NCI-H526 (cell line): ENCODE data around the gene LRRN1.
"Not testable (repeated sequence)": the region's sequence is repeated elsewhere in the genome, so short reads cannot be mapped to it uniquely, and the experiment has no call there.

Experiments
- DNase-seq, 2 experiments: peaks; one replicate each; lab custom pipeline; 2025; lab: John Stamatoyannopoulos, UW

LRRN1 gene

GRCh38 chr3:3813013-3813412, 13.8 kb downstream of the LRRN1 start:
- no peak for DNase-seq

DNA sequence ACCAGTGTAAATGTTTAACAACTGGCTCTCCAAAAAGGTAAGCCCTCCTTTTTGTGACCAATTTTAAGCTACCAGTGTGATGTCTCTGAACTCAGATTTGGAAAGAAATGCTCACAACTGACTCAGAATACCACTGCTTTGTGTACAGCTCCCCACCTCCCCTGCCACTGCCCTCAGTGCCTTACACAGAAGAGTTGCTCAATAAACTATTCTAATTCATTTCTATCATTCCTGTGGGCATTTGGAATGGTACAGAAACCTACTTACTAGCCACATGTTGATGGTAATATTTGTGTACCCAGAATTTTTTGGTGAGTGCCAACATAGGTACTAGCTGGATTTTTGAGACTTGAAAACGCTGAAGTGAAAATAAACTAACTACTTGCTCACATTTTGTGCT, 16.0 kb downstream of the LRRN1 start:
- no peak for DNase-seq

DNA sequence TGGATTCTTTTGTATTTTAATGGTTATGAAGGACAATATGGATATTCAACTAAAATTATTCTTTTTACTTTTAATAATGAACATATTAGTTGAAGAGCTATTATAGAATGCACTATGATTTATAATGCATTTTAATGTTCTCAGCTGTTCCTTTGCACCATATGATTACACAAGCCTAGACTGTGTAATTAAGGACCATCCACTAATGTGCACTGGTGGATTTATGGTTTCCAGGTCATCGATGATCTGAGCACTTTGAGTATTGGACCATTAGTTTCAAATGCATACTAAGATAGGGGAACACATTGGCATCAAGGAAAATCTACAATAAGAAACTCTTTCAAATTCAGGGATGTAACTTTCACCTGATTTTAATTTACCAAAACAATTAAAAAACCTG, 16.8 kb downstream of the LRRN1 start:
- DNase-seq = no peak

DNA sequence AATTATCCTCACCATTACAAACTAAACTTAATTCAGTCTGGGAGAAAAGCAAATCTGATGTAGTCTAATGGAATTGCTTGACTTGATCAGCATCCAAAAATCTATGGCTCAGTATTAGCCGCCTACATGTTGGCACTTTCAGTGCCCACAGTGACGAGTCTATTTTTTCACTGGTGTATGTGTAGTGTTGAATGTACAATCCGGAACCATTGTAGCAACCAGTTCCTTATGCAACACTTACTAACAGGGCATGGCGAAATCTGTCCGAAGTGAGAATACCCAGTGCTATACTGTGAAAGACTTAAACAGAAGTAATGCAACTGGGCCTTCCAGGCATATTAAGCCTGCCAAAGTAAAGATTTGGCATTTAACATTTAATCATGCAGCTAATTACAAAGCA, 18.6 kb downstream of the LRRN1 start:
- DNase-seq = no peak

DNA sequence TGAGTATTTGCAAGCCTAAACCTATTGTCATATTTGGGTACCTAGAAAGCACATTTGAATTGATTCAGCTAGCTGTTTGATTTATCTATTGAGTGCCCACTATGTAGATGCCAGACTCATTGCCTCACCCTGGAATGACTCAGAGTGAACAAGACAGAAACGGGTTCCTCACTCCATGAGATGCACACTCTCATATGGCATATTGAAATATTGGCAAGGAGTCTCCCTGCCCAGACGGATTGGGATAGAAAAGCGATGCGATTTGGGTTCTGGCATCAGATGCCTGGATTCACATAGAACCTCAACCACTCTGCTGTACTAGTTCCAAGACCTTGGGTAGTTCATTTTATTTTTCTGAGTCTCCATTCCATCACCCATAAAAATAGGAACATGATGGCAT, 22.5 kb downstream of the LRRN1 start:
- DNase-seq = no peak

DNA sequence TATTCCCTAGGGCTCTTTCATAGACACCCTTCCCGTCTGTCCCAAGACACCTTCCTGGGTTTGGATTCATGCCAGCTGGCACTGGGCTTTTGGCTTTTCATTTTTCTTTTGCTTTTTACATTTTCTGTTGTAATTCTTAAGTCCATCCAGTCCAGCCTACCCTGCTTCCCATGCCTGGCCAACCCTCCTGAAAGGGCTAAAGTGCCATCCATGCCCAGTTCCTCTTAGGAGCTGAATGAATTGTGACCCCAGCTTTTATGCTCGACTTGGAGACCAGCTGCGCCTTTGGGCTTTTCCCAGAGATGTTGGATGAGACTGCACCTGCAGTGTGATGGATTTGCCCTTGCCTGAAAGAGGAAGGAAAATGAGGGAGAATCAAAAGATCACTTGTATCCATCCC, 25.8 kb downstream of the LRRN1 start:
- no peak for DNase-seq

- no peak for DNase-seq
Measured at GRCh38 chr3:3826521-3826920, 27.3 kb downstream of the LRRN1 start.

DNA sequence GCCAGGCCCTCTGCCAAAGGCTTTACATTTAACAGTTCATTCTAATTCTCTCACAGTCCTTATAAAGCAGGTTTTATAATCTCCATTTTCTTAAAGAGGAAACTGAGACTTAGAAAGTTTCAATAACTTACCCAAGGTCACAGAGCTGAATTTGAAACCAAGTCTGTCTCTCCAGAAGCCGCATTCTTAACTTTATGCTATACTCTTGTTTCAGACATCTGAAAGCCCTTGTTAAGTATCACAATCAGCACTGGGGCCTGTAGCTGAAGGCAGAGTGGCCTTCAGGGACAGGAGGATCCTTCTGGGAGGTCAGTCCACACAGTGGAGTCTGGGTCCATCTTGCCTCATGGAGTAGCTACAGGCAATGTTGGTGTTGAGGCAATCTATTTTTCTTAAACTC, 27.9 kb downstream of the LRRN1 start:
- no peak for DNase-seq

GRCh38 chr3:3828417-3828816, 29.2 kb downstream of the LRRN1 start:
- DNase-seq = not testable (repeated sequence)

- DNase-seq = no peak
Measured at GRCh38 chr3:3836845-3837244, 37.6 kb downstream of the LRRN1 start.

- no peak for DNase-seq
Measured at GRCh38 chr3:3842356-3842755, 43.1 kb downstream of the LRRN1 start.

DNA sequence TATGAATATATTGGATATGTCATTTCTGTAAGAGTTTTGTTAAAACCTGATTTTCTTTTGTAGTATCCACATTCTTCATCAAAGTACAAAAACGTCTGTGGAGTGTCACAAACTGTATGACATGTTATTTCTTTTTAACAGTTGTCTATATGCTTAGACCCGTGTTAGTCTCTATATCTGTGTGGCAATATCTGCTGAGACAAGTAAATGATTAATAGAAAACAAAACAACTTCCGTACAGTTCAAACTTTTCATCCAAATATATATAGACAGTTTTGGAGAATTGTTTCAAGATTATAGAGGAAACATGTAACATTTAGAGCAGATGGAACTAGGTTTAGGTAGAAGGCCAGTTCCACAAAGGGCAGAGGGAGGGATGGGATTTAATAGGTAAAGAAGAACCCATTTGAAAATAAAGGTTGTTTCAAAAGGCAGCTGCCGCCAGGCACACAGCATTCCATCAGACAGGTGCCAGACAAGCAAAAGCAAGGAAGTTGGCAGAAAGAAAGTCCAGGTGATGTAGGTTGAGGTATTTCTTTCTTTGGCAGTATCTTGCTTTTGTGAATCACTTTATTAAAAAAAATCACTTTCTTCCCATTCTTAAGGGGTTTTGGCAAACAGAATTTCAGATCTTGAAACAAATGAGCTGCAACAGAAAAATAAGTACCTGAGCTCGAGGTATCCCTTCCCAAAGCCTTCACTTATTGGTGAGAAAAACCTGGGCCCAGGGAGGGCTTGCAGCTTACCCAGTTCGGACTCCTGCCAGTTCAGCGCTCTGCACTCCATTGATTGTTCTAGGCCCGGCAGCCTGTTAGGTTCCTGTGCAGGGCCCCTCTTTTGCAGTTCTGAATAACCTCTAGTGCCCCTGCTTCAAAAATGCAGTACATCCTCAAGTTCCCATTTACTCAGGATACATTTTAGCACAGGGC, 49.0 kb downstream of the LRRN1 start:
- no peak for DNase-seq

GRCh38 chr3:3848923-3849275, 49.7 kb downstream of the LRRN1 start:
- no peak for DNase-seq

DNA sequence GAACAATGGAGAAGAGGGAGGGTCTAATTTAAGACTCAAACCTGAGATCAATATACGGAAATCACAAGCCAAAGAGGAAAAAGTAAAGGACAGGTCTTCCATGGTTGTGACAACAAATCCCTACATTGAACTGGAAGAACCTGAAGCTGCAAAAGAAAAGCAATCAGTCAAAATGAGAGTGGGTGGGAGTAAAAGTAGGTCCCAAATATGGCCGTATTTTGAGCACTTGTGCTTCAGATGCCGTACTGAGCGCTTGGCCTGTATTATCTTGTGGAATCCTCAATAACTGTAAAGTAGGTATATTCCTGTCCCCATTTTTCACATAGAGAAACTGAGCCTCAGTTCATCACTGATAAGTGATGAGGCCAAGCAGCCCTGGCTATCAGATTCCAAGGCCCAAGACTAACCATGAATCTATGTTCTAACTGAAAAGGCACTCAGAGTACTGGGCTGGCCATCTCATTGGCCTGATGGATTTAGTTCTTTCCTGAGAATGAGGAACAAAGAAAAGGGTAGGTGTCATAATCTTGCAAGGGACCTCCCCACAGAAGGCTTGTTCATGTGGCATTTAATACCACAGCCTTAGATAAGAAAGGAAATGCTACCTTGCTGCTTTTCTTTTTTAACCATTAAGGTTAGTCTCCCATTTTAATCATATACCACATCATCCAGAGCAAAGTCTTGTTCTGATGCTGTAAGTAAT, 52.5 kb downstream of the LRRN1 start:
- no peak for DNase-seq

DNA sequence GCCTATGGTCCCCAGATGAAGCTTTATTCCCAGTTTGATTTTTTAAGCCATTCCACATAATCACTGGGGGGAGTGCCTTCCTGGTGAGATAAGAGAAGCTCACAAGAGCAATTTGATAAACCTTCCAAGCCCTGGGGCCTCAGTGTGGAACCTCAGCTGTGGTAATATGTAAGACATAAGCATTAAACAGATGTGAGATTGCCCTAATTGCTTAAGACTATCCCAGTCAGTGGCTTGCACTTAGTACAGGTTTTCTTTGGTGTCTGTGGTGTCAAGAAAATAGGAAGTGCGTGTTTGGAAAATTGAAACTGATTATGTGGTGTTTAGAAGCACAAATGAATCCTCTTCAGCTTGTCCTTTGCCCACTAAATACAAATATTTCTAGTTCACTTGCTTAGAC, 54.3 kb downstream of the LRRN1 start:
- no peak for DNase-seq

- DNase-seq = no peak
Measured at GRCh38 chr3:3855056-3855455, 55.8 kb downstream of the LRRN1 start.

DNA sequence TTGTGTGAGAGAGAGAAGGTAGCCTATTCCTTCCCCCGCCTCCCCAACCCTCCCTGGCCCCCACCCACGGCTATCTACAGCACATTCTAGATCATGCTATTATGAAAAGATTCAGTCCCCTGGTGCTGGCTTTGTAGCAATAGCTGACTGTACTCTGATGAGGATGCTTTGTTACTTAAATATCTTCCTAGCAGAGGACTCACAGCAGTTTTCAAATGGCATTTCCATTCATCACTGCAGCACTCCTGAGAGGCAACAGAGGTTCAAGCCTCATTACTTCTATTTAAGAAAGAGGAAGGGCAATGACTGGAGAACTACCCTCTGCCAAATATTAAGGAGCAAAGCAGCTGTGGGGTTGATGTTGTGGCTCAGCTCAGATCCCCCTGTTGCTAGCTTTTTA, 61.0 kb downstream of the LRRN1 start:
- no peak for DNase-seq

GRCh38 chr3:3862534-3862933, 63.3 kb downstream of the LRRN1 start:
- DNase-seq = no peak

GRCh38 chr3:3875491-3875890, 76.3 kb downstream of the LRRN1 start:
- DNase-seq = no peak

GRCh38 chr3:3881050-3881449, 81.8 kb downstream of the LRRN1 start:
- DNase-seq = no peak

DNA sequence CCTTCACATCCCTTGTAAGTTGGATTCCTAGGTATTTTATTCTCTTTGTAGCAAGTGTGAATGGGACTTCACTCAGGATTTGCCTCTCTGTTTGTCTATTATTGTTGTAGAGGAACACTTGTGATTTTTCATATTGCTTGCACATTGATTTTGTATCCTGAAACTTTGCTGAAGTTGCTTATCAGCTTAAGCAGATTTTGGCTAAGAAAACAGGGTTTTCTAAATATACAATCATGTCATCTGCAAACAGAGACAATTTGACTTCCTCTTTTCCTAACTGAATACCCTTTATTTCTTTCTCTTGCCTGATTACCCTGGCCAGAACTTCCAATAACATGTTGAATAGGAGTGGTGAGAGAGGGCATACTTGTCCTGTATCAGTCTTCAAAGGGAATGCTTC, 88.1 kb downstream of the LRRN1 start:
- not testable (repeated sequence) for DNase-seq

DNA sequence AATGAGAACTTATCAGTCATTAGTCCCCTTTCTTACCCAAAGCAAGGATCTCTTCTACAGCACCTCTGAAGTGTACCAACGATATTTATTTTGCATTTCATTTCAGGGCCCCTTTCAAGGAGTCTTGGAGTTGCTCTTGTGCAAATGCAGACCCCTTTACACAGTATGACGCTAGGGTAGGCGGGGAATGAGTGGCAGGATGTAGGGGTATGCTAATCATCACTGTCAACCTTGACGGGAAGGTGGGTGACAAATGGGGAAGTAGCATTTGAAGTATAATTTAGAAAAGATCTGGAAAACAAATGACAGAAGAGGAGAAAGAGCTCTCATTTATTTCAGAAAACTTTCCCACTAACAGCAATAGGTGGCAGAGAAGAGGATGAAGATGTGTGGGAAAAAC, 94.4 kb downstream of the LRRN1 start:
- DNase-seq = no peak
